Measurements from ENCODE around the gene CENPU.

GRCh38 chr4:184666670-184667069, 67.2 kb downstream of the CENPU start:
- no peak for TF ChIP-seq SUZ12 (IDR thresholded peaks at IDR 0.05)
- TF ChIP-seq ELF4 (IDR thresholded peaks at IDR 0.05): no peak
- TF ChIP-seq SP1 (IDR thresholded peaks at IDR 0.05): no peak
- no peak for TF ChIP-seq NFRKB (IDR thresholded peaks at IDR 0.05)
- TF ChIP-seq PKNOX1 (IDR thresholded peaks at IDR 0.05): no peak
- TF ChIP-seq FOXM1 (IDR thresholded peaks at IDR 0.05; ENCODE audit: borderline replicate concordance): no peak
- no peak for TF ChIP-seq BHLHE40 (IDR thresholded peaks at IDR 0.05; ENCODE audit: borderline replicate concordance)
- TF ChIP-seq FOXA1 (IDR thresholded peaks at IDR 0.05): no peak
- TF ChIP-seq ZNF384 (IDR thresholded peaks at IDR 0.05): no peak
- TF ChIP-seq ARNT (IDR thresholded peaks at IDR 0.05): no peak
- no peak for TF ChIP-seq TARDBP (IDR thresholded peaks at IDR 0.05)
- TF ChIP-seq HDGF (IDR thresholded peaks at IDR 0.05; ENCODE audit: borderline replicate concordance): no peak
- no peak for TF ChIP-seq FOXK2 (IDR thresholded peaks at IDR 0.05)
- no peak for TF ChIP-seq LEF1 (IDR thresholded peaks at IDR 0.05; ENCODE audit: borderline replicate concordance)
